ENCODE results near the gene NUPR1. TPM values are rescaled to one million over a fixed set of nuclear protein-coding genes. Genes with fewer than 3 reads are reported as not detected.

The NUPR1 gene
- total RNA-seq, 1 experiment from 2014 or later, result 2.2 TPM

DNA sequence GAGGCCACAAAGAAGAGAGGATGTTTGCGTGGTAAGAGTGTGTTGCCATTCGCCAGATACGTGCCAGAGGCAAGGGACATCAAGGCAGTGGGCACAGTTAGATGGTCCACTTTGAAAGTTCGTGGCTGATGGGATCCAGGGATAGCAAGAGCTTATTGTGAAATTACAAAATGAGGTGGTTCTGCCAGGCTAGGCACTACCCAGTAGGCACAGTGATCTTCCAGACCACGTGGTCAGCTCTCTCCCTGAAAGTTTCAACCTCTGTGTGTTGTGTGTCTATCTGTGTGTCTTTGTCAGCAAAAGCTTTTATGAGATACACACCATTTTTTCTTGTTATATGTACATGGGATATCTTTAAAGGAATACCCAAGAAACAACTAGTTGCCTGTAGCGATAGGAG lies 24.4 kb upstream of the NUPR1 start:
- Histone ChIP-seq H3K9ac (ENCODE audit: low read length) (no peak overlapping the region), H4K20me1 (ENCODE audit: insufficient read depth) (no peaks in the 10 kb centered on the region), H3K9me3 (ENCODE audit: control insufficient read depth in 1 of 2, insufficient read depth in 1 of 2, low read depth in 1 of 2, low read length in 2 of 2) (peaks cover 7 to 8% of the 10 kb centered on the region in 2 experiments; a peak in 2 of 4 replicates), H2AFZ (ENCODE audit: low read depth, low read length, poor library complexity, severe bottlenecking) (no peak overlapping the region), H3K4me2 (ENCODE audit: low read length) (no peak overlapping the region), H3K79me2 (ENCODE audit: insufficient read depth, low read length) (no peaks in the 10 kb centered on the region), H3K36me3 (ENCODE audit: control insufficient read depth in 1 of 2, insufficient read depth in 2 of 2, low read length in 2 of 2) (no peaks in the 10 kb centered on the region), H3K4me1 (ENCODE audit: control insufficient read depth in 1 of 2, insufficient read depth in 2 of 2, low read length in 2 of 2) (no peaks in the 10 kb centered on the region), H3K4me3 (replicated peaks in 1 of 2; ENCODE audit: low read depth in 1 of 2, low read length in 2 of 2) (no peak overlapping the region), H3K9me2 (ENCODE audit: insufficient read depth) (no peaks in the 10 kb centered on the region), H3K27ac (ENCODE audit: low read depth, low read length) (no peak overlapping the region), H3K27me3 (ENCODE audit: insufficient read depth, low read length) (no peaks in the 10 kb centered on the region)
- no peak for TF ChIP-seq EZH2 (IDR thresholded peaks at IDR 0.05)
- TF ChIP-seq, protein P1, sequence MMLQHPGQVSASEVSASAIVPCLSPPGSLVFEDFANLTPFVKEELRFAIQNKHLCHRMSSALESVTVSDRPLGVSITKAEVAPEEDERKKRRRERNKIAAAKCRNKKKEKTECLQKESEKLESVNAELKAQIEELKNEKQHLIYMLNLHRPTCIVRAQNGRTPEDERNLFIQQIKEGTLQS (IDR thresholded peaks at IDR 0.05), result no peak
- TF ChIP-seq REST (IDR thresholded peaks at IDR 0.05; ENCODE audit: low read depth), result no peak
- TF ChIP-seq ELF1 (IDR thresholded peaks at IDR 0.05; ENCODE audit: borderline replicate concordance, low read depth), result no peak
- TF ChIP-seq POLR2AphosphoS5 (IDR thresholded peaks at IDR 0.05; ENCODE audit: low read depth, low read length), result no peak
- no peak for TF ChIP-seq TCF7L2 (IDR thresholded peaks at IDR 0.05; ENCODE audit: borderline replicate concordance, extremely low read depth, insufficient read depth, insufficient read length)
- TF ChIP-seq EGR1 (IDR thresholded peaks at IDR 0.05; ENCODE audit: low read depth), result no peak
- TF ChIP-seq CEBPB (IDR thresholded peaks at IDR 0.05; ENCODE audit: low read depth), result no peak
- TF ChIP-seq CBX3 (IDR thresholded peaks at IDR 0.05; ENCODE audit: low read depth), result no peak
- TF ChIP-seq SIN3A (IDR thresholded peaks at IDR 0.05; ENCODE audit: low read depth), result no peak
- no peak for TF ChIP-seq ZFX (IDR thresholded peaks at IDR 0.05)
- no peak for TF ChIP-seq EZH2phosphoT487 (IDR thresholded peaks at IDR 0.05; ENCODE audit: borderline replicate concordance)
- no peak for TF ChIP-seq ZNF274 (IDR thresholded peaks at IDR 0.05; ENCODE audit: low read depth, low read length)
- no peak for TF ChIP-seq SP1 (IDR thresholded peaks at IDR 0.05; ENCODE audit: low read depth)
- TF ChIP-seq SRF (IDR thresholded peaks at IDR 0.05; ENCODE audit: low read depth), result no peak
- no TSS peak for BruUV-seq (replicated peaks)
- ChIA-PET POLR2A (no interaction called here), CTCF (no interaction called here), RAD21 (ENCODE audit: low non-redundant PET in 1 of 2, low total read pairs in 2 of 2, uncharacterized antibody in 2 of 2, unreplicated experiment in 2 of 2) (no interaction called here)
- no peak for DNase-seq (ENCODE audit: low read depth, low spot score)
- no peak for ATAC-seq
- intact Hi-C loops (cut with micrococcal nuclease), result no loop called here

Measured in HCT116 (cell line).